ENCODE measurements around the gene BTBD18.

Gene BTBD18

GRCh38 chr11:57772562-57772961, 20.9 kb upstream of the BTBD18 start:
- TF ChIP-seq, protein P1, sequence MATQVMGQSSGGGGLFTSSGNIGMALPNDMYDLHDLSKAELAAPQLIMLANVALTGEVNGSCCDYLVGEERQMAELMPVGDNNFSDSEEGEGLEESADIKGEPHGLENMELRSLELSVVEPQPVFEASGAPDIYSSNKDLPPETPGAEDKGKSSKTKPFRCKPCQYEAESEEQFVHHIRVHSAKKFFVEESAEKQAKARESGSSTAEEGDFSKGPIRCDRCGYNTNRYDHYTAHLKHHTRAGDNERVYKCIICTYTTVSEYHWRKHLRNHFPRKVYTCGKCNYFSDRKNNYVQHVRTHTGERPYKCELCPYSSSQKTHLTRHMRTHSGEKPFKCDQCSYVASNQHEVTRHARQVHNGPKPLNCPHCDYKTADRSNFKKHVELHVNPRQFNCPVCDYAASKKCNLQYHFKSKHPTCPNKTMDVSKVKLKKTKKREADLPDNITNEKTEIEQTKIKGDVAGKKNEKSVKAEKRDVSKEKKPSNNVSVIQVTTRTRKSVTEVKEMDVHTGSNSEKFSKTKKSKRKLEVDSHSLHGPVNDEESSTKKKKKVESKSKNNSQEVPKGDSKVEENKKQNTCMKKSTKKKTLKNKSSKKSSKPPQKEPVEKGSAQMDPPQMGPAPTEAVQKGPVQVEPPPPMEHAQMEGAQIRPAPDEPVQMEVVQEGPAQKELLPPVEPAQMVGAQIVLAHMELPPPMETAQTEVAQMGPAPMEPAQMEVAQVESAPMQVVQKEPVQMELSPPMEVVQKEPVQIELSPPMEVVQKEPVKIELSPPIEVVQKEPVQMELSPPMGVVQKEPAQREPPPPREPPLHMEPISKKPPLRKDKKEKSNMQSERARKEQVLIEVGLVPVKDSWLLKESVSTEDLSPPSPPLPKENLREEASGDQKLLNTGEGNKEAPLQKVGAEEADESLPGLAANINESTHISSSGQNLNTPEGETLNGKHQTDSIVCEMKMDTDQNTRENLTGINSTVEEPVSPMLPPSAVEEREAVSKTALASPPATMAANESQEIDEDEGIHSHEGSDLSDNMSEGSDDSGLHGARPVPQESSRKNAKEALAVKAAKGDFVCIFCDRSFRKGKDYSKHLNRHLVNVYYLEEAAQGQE (IDR thresholded peaks at IDR 0.05; ENCODE audit: insufficient read depth in 1 of 2, low read depth in 2 of 2, low read length in 2 of 2): no peak
- TF ChIP-seq FOXP2 (optimal IDR thresholded peaks at IDR 0.05; ENCODE audit: borderline replicate concordance, extremely low read depth, extremely low read length, insufficient read depth) (no peak), SIN3A (IDR thresholded peaks at IDR 0.05; ENCODE audit: borderline replicate concordance, insufficient read depth, low read length) (no peak), POLR2AphosphoS5 (IDR thresholded peaks at IDR 0.05; ENCODE audit: low read depth, low read length) (no peak), TAF1 (IDR thresholded peaks at IDR 0.05; ENCODE audit: borderline replicate concordance, insufficient read depth, low read length) (no peak)

DNA sequence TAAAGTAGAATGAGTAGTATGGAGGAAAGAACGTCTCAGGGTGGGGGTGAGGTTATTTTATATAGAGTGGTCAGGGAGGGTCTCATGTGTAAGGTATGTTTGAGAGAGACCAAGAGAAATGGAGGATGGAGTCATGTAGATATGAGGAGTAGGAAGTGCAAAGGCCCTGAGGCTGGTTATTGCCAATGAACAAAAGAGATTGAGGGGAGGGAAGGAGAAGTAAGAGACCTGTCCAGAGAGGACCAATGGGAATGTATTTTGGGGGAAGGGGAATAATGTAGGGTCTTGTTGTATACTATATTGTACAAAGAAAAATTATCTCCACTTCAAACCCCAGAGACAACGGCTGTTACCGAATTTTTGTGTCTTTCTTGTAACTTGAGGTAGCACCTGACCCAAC, 19.7 kb upstream of the BTBD18 start:
- no peak for TF ChIP-seq SIN3A (IDR thresholded peaks at IDR 0.05; ENCODE audit: borderline replicate concordance, insufficient read depth, low read length)

GRCh38 chr11:57770793-57771192, 19.2 kb upstream of the BTBD18 start:
- no peak for TF ChIP-seq TAF1 (IDR thresholded peaks at IDR 0.05; ENCODE audit: borderline replicate concordance, insufficient read depth, low read length)

DNA sequence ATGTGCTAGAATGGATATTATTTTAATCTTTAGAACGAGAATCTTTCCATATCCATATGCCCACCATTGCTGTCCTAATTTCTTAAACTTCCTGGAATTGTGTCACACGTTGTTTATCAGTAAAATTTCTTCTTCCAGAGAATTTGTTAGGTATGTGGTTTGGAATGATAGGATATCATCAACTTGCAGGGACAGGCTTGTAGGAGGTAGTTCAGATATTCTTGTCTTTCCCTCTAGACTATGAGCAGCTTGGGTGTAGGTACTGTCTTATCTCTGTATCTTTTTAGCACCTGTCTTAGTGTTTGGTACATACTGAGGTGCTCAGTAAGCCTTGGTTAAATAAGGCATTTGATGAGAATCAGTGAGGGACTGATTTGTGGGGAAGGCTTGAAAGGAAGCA, 13.4 kb upstream of the BTBD18 start:
- TF ChIP-seq FOXP2 (optimal IDR thresholded peaks at IDR 0.05; ENCODE audit: borderline replicate concordance, extremely low read depth, extremely low read length, insufficient read depth) (no peak), POLR2AphosphoS5 (IDR thresholded peaks at IDR 0.05; ENCODE audit: low read depth, low read length) (no peak), TAF1 (IDR thresholded peaks at IDR 0.05; ENCODE audit: borderline replicate concordance, insufficient read depth, low read length) (no peak), SIN3A (IDR thresholded peaks at IDR 0.05; ENCODE audit: borderline replicate concordance, insufficient read depth, low read length) (no peak)
- TF ChIP-seq, protein P1 (IDR thresholded peaks at IDR 0.05; ENCODE audit: insufficient read depth in 1 of 2, low read depth in 2 of 2, low read length in 2 of 2): no peak

- TF ChIP-seq POLR2AphosphoS5 (IDR thresholded peaks at IDR 0.05; ENCODE audit: low read depth, low read length): no peak
- no peak for TF ChIP-seq FOXP2 (optimal IDR thresholded peaks at IDR 0.05; ENCODE audit: borderline replicate concordance, extremely low read depth, extremely low read length, insufficient read depth)
- no peak for TF ChIP-seq TAF1 (IDR thresholded peaks at IDR 0.05; ENCODE audit: borderline replicate concordance, insufficient read depth, low read length)
- no peak for TF ChIP-seq SIN3A (IDR thresholded peaks at IDR 0.05; ENCODE audit: borderline replicate concordance, insufficient read depth, low read length)
- TF ChIP-seq, protein P1 (IDR thresholded peaks at IDR 0.05; ENCODE audit: insufficient read depth in 1 of 2, low read depth in 2 of 2, low read length in 2 of 2): no peak
Measured at GRCh38 chr11:57764566-57764965, 12.9 kb upstream of the BTBD18 start.

DNA sequence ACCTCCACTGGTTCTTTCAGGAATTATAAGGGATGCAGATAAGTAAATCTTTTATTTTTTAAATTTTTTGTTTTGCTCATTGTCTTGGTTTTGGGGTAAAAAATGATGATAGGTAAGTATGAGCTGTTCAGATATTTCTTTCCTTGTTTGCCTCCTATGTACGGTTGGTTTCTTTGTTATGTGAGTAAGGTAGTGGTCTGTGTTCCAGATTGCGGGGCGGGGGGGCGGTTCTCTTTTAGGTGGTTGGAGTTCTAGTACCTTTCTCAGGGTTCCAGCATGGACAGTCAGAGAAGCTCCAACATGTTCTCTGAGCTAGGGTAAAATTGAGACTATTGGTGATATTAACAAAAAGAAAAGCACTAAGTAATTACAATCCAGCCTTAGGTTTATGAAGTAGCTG, 12.4 kb upstream of the BTBD18 start:
- TF ChIP-seq SIN3A (IDR thresholded peaks at IDR 0.05; ENCODE audit: borderline replicate concordance, insufficient read depth, low read length) (no peak), FOXP2 (optimal IDR thresholded peaks at IDR 0.05; ENCODE audit: borderline replicate concordance, extremely low read depth, extremely low read length, insufficient read depth) (no peak), TAF1 (IDR thresholded peaks at IDR 0.05; ENCODE audit: borderline replicate concordance, insufficient read depth, low read length) (no peak), POLR2AphosphoS5 (IDR thresholded peaks at IDR 0.05; ENCODE audit: low read depth, low read length) (no peak)
- TF ChIP-seq, protein P1 (IDR thresholded peaks at IDR 0.05; ENCODE audit: insufficient read depth in 1 of 2, low read depth in 2 of 2, low read length in 2 of 2): no peak
